Measurements from ENCODE around the gene AUH. TPM values are rescaled to one million over a fixed set of nuclear protein-coding genes. Genes with fewer than 3 reads are reported as not detected.

Gene AUH
- total and polyA plus RNA-seq, 9 of the 15 experiments (the other 6 are each of a cell fraction or from before 2014, with no cell fraction given) = 3.4 to 29.0 (median 10.1) TPM

- H3K4me1 ChIP-seq (replicated peaks in 1 of 2; ENCODE audit: control insufficient read depth in 2 of 2, insufficient read depth in 2 of 2, low read length in 2 of 2) = peaks cover 0 to 19% of the 10 kb centered on the region in 2 experiments; a peak in 3 of 5 replicates
- no TSS peak for BruUV-seq (replicated peaks)
- DNase-seq (ENCODE audit: extremely low read depth in 1 of 4, low spot score in 3 of 4) (no peak), ATAC-seq (no peak), FAIRE-seq (no peak)
- H3K9me3 ChIP-seq (replicated peaks; ENCODE audit: control insufficient read depth, insufficient read depth, low read depth, low read length) = no peaks in the 10 kb centered on the region
- CTCF ChIA-PET (ENCODE audit: low intra/inter-chr PET ratio) = no interaction called here
- H3K9ac ChIP-seq (ENCODE audit: insufficient read depth in 1 of 2, low read depth in 2 of 2, low read length in 2 of 2) = no peak overlapping the region
- H3K27me3 ChIP-seq (ENCODE audit: control insufficient read depth in 2 of 2, insufficient read depth in 2 of 2, low read length in 2 of 2) = no peaks in the 10 kb centered on the region
- H3K4me2 ChIP-seq (ENCODE audit: insufficient read depth, low read length) = no peak overlapping the region
- intact Hi-C loops (cut with micrococcal nuclease) (no loop called here), in situ Hi-C loops (cut with MboI) (no loop called here)
- H3K4me3 ChIP-seq = no peak overlapping the region
- H3K9me1 ChIP-seq (ENCODE audit: control insufficient read depth, insufficient read depth, low read length) = peaks cover 3% of the 10 kb centered on the region
- no peaks in the 10 kb centered on the region for H4K20me1 ChIP-seq (replicated peaks; ENCODE audit: control insufficient read depth, insufficient read depth, low read length)
- H3K36me3 ChIP-seq (ENCODE audit: control insufficient read depth, insufficient read depth, low read length) = no peaks in the 10 kb centered on the region
- 69% methylated on average over 4 of the region's 6 CpGs for WGBS (ENCODE audit: insufficient coverage, low coverage, missing lambda C conversion rate)
- POLR2A ChIA-PET = no interaction called here
- no peak overlapping the region for H2AFZ ChIP-seq (ENCODE audit: low read depth, low read length)
- no peaks in the 10 kb centered on the region for H3K79me2 ChIP-seq (ENCODE audit: control insufficient read depth, insufficient read depth, low read length)
- H3K27ac ChIP-seq (ENCODE audit: extremely low read depth, low read depth, low read length) = no peak overlapping the region
- no peak for TF ChIP-seq NCOA6 (IDR thresholded peaks at IDR 0.05)
- TF ChIP-seq GABPB1 (CRISPR knock-in tag; IDR thresholded peaks at IDR 0.05) = no peak
- TF ChIP-seq CTBP1 (IDR thresholded peaks at IDR 0.05; ENCODE audit: borderline replicate concordance) = no peak
- no peak for TF ChIP-seq BRCA1 (IDR thresholded peaks at IDR 0.05)
- no peak for TF ChIP-seq BRCA1 (CRISPR knock-in tag; IDR thresholded peaks at IDR 0.05)
- TF ChIP-seq TAF7 (tag; IDR thresholded peaks at IDR 0.05) = no peak
- TF ChIP-seq PURB (CRISPR knock-in tag; IDR thresholded peaks at IDR 0.05; ENCODE audit: low read depth) = no peak
- no peak for TF ChIP-seq XRCC5 (IDR thresholded peaks at IDR 0.05; ENCODE audit: low read depth, low read length)
These were observed 113.0 kb downstream of the AUH start for GRCh38 chr9:91248707-91249106.

- Histone ChIP-seq H4K20me1 (replicated peaks; ENCODE audit: control insufficient read depth, insufficient read depth, low read length) (no peaks in the 10 kb centered on the region), H3K9ac (ENCODE audit: insufficient read depth in 1 of 2, low read depth in 2 of 2, low read length in 2 of 2) (no peak overlapping the region), H3K36me3 (ENCODE audit: control insufficient read depth, insufficient read depth, low read length) (no peaks in the 10 kb centered on the region), H2AFZ (ENCODE audit: low read depth, low read length) (no peak overlapping the region; the same call in 1 of the 2 replicates), H3K27me3 (ENCODE audit: control insufficient read depth in 2 of 2, insufficient read depth in 2 of 2, low read length in 2 of 2) (no peaks in the 10 kb centered on the region), H3K79me2 (ENCODE audit: control insufficient read depth, insufficient read depth, low read length) (no peaks in the 10 kb centered on the region), H3K4me3 (no peak overlapping the region), H3K4me1 (replicated peaks in 1 of 2; ENCODE audit: control insufficient read depth in 2 of 2, insufficient read depth in 2 of 2, low read length in 2 of 2) (peaks cover 0 to 19% of the 10 kb centered on the region in 2 experiments; a peak in 3 of 5 replicates), H3K27ac (ENCODE audit: extremely low read depth, low read depth, low read length) (no peak overlapping the region), H3K9me1 (ENCODE audit: control insufficient read depth, insufficient read depth, low read length) (peaks cover 3% of the 10 kb centered on the region), H3K9me3 (replicated peaks; ENCODE audit: control insufficient read depth, insufficient read depth, low read depth, low read length) (no peaks in the 10 kb centered on the region), H3K4me2 (ENCODE audit: insufficient read depth, low read length) (no peak overlapping the region)
- DNase-seq (ENCODE audit: extremely low read depth in 1 of 4, low spot score in 3 of 4) (no peak), FAIRE-seq (no peak), ATAC-seq (no peak)
- ChIA-PET CTCF (ENCODE audit: low intra/inter-chr PET ratio) (no interaction called here), POLR2A (no interaction called here)
- BruUV-seq (replicated peaks) = no TSS peak
- in situ Hi-C loops (cut with MboI) = no loop called here
- TF ChIP-seq DDX20 (tag; IDR thresholded peaks at IDR 0.05; ENCODE audit: low read depth) (no peak), PRPF4 (IDR thresholded peaks at IDR 0.05; ENCODE audit: insufficient read depth, low read depth, low read length, poor library complexity, severe bottlenecking) (no peak)
- 80% methylated on average over 1 of the region's 2 CpGs for WGBS (ENCODE audit: insufficient coverage, low coverage, missing lambda C conversion rate)
- intact Hi-C loops (cut with micrococcal nuclease) = no loop called here
These were observed 114.4 kb downstream of the AUH start for GRCh38 chr9:91247278-91247677.

All from K562 (cell line).